Loucy (cell line): ENCODE measurements around the gene LRP1-AS.

ENCODE experiments used
- H2AFZ ChIP-seq: fragments of 200-600 bp; sonication (generic); 2 replicates; pipeline ENCODE4 v1.6.0; 2016; ENCODE audit warnings: antibody characterized with exemption, mild to moderate bottlenecking, low read length, moderate library complexity
- H3F3A ChIP-seq: fragments of 200-600 bp; 2 replicates; pipeline ENCODE4 v1.6.0; 2016; ENCODE audit warnings: antibody characterized with exemption, low read depth, mild to moderate bottlenecking
- H3K27me3 ChIP-seq: fragments of 200-600 bp; sonication (generic); 2 replicates; pipeline ENCODE4 v1.6.1; 2014; ENCODE audit warnings: low read length, mild to moderate bottlenecking; ENCODE audit not compliant: insufficient read depth, poor library complexity, severe bottlenecking
- H3K36me3 ChIP-seq: fragments of 200-600 bp; sonication (generic); 2 replicates; pipeline ENCODE4 v1.6.1; 2016; ENCODE audit warnings: low read length; ENCODE audit not compliant: insufficient read depth
- H3K4me1 ChIP-seq: fragments of 200-600 bp; sonication (generic); 2 replicates; pipeline ENCODE4 v1.5.1; 2014; ENCODE audit warnings: low read length, mild to moderate bottlenecking; ENCODE audit not compliant: insufficient read depth, poor library complexity, severe bottlenecking
- H3K4me2 ChIP-seq: fragments of 200-600 bp; sonication (generic); 2 replicates; pipeline ENCODE4 v1.6.0; 2014; ENCODE audit warnings: antibody characterized with exemption, low read length, low read depth, mild to moderate bottlenecking; ENCODE audit not compliant: poor library complexity, severe bottlenecking
- H3K4me3 ChIP-seq: fragments of 200-600 bp; sonication (generic); 2 replicates; pipeline ENCODE4 v1.5.1; 2014; ENCODE audit warnings: low read length, mild to moderate bottlenecking, mixed read lengths; ENCODE audit not compliant: poor library complexity, severe bottlenecking
- H3K79me2 ChIP-seq: fragments of 200-600 bp; sonication (generic); 2 replicates; pipeline ENCODE4 v1.6.1; 2014; ENCODE audit warnings: low read length; ENCODE audit not compliant: insufficient read depth
- H3K9ac ChIP-seq: fragments of 200-600 bp; sonication (generic); 2 replicates; pipeline ENCODE4 v1.6.0; 2014; ENCODE audit warnings: mild to moderate bottlenecking, low read depth, low read length, moderate library complexity; ENCODE audit not compliant: poor library complexity, severe bottlenecking
- H3K9me2 ChIP-seq: fragments of 200-600 bp; sonication (generic); replicated peaks from 2 replicates; pipeline ENCODE4 v1.6.1; 2016; ENCODE audit warnings: low read depth, low read length, mixed read lengths
- H3K9me3 ChIP-seq: fragments of 200-600 bp; sonication (generic); 2 replicates; pipeline ENCODE4 v1.6.1; 2014; ENCODE audit warnings: mild to moderate bottlenecking, antibody characterized with exemption, low read length, low read depth; ENCODE audit not compliant: insufficient read depth
- H4K20me1 ChIP-seq: fragments of 200-600 bp; sonication (generic); 2 replicates; pipeline ENCODE4 v1.6.0; 2014; ENCODE audit warnings: antibody characterized with exemption, low read length, mild to moderate bottlenecking; ENCODE audit not compliant: insufficient read depth, poor library complexity, severe bottlenecking
- EZH2phosphoT487 ChIP-seq: fragments of 200-600 bp; IDR thresholded peaks from 2 replicates; pipeline ENCODE4 v1.6.1; 2018; ENCODE audit warnings: antibody characterized with exemption, mild to moderate bottlenecking, moderate library complexity, borderline replicate concordance
- TF ChIP-seq, protein P1 (sequence below): fragments of 200-600 bp; sonication (generic); conservative IDR thresholded peaks from 2 replicates; pipeline ENCODE4 v1.5.1; 2014; ENCODE audit warnings: mild to moderate bottlenecking, antibody characterized with exemption, low read length

The LRP1-AS gene

DNA sequence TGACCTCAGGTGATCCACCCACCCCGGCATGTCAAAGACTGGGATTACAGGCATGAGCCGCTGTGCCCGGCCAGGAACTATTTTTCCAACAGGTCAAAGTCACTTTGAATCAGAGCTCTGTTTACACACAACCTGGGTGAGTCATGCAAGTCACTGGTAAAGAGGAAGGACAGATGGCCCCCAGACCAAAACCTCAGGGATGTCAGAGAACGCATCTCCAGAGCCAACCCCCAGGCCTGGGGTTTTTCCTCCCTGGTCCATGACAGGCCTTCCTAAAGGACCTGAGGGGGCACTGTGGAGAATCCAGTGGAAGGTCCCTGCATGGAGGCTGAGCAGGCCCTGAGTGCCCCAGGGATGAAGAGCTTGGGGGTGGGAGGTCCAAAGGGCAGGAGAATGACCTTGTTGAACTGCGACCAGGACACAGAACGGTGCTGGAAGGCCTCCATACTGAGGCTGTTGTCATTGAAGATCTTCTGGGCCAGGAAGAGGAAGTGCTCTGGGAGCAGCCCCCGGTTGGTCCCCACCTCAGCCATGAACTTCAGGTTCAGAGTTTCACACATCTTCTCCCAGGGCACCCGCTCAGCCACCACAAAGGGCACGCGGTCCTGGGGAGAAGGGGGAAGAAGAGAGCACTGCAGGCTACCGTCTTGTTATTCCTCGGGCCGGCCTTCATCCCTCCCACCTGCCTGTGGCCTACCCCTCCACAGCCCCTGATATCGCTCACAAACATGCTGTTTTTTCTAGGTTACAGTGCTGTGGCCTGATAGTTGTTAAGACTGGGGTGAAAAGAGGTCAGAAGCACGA, 45.3 kb downstream of the LRP1-AS start:
- TF ChIP-seq, protein P1, sequence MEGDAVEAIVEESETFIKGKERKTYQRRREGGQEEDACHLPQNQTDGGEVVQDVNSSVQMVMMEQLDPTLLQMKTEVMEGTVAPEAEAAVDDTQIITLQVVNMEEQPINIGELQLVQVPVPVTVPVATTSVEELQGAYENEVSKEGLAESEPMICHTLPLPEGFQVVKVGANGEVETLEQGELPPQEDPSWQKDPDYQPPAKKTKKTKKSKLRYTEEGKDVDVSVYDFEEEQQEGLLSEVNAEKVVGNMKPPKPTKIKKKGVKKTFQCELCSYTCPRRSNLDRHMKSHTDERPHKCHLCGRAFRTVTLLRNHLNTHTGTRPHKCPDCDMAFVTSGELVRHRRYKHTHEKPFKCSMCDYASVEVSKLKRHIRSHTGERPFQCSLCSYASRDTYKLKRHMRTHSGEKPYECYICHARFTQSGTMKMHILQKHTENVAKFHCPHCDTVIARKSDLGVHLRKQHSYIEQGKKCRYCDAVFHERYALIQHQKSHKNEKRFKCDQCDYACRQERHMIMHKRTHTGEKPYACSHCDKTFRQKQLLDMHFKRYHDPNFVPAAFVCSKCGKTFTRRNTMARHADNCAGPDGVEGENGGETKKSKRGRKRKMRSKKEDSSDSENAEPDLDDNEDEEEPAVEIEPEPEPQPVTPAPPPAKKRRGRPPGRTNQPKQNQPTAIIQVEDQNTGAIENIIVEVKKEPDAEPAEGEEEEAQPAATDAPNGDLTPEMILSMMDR, result no peak
- H4K20me1 ChIP-seq, result no peaks in the 10 kb centered on the region
- no peak overlapping the region for H3K4me3 ChIP-seq
- no peaks in the 10 kb centered on the region for H3K79me2 ChIP-seq
- peaks cover 8% of the 10 kb centered on the region for H3K4me1 ChIP-seq
- H3K27me3 ChIP-seq, result no peaks in the 10 kb centered on the region
- no peaks in the 10 kb centered on the region for H3K9me3 ChIP-seq
- no peaks in the 10 kb centered on the region for H3F3A ChIP-seq
- H2AFZ ChIP-seq, result no peak overlapping the region
- no peak overlapping the region for H3K4me2 ChIP-seq
- H3K9me2 ChIP-seq, result no peaks in the 10 kb centered on the region
- peaks cover 11% of the 10 kb centered on the region; the same call in 1 of the 2 replicates for H3K36me3 ChIP-seq
- H3K9ac ChIP-seq, result no peak overlapping the region

DNA sequence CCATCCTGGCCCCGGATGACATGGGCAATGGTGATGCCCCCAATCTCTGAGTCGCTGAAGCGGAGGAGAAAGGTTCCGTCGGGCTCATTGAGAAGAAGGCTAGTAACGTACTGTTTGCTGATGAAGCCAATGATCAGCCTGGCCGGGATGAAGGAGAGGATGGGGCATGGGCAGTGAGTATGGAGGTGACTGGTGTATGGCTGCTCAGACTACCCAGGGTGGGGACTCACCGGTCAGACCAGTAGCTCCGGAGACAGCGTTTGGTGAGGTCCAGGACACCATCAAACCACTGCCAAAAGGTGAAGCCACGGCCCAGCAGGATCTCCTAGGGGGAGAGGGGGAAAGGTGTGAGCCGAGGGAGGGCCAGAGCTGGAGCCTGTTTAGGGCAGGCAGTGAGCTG, 47.7 kb downstream of the LRP1-AS start:
- Histone ChIP-seq H3K27me3 (no peaks in the 10 kb centered on the region), H3K4me1 (peaks cover 8% of the 10 kb centered on the region), H3K4me2 (no peak overlapping the region), H3F3A (no peaks in the 10 kb centered on the region), H3K4me3 (no peak overlapping the region), H4K20me1 (no peaks in the 10 kb centered on the region), H3K9ac (no peak overlapping the region), H2AFZ (no peak overlapping the region), H3K9me3 (no peaks in the 10 kb centered on the region), H3K79me2 (no peaks in the 10 kb centered on the region), H3K9me2 (no peaks in the 10 kb centered on the region), H3K36me3 (peaks cover 15% of the 10 kb centered on the region; the same call in 1 of the 2 replicates)
- TF ChIP-seq, protein P1, result no peak
- TF ChIP-seq EZH2phosphoT487, result no peak

DNA sequence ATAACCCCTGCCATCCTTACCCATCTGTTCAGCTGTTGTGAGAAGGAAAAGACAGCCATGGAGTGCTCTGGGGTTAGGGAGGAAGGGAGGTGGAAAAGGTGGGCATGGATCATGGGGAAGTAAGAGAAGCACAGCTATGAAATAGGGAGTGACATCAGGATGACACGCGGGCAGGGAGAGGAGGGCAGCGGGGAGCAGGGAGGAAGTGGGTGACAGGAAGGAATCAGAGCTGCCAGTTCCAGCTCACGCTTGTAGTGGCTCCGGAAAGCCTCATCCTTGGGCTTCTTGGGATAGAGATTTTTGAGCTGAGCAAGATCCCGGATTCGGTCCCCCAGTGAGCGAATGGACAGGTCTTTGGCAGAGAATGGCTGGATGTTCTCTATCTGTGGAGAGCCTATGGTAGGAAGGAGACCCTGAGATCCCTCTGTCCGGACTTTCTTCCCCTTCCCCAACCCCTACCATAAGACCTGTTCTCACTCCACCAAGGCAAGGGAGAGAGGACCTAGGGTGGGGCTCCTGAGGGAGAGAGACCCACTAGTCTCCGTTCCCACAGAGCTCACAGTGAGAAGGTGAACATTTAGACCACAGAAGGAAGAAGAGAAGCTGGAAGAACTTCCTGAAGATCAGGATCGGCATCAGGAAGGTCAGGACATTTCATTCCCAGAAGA, 48.2 kb downstream of the LRP1-AS start:
- no peaks in the 10 kb centered on the region for H4K20me1 ChIP-seq
- no peaks in the 10 kb centered on the region for H3F3A ChIP-seq
- H3K36me3 ChIP-seq, result peaks cover 9% of the 10 kb centered on the region; the same call in 1 of the 2 replicates
- no peak overlapping the region for H2AFZ ChIP-seq
- H3K9me2 ChIP-seq, result no peaks in the 10 kb centered on the region
- no peaks in the 10 kb centered on the region for H3K27me3 ChIP-seq
- no peak overlapping the region for H3K4me3 ChIP-seq
- no peaks in the 10 kb centered on the region for H3K79me2 ChIP-seq
- H3K9ac ChIP-seq, result no peak overlapping the region
- H3K4me1 ChIP-seq, result peaks cover 8% of the 10 kb centered on the region
- H3K4me2 ChIP-seq, result no peak overlapping the region
- H3K9me3 ChIP-seq, result no peaks in the 10 kb centered on the region
- TF ChIP-seq, protein P1, result no peak
- TF ChIP-seq EZH2phosphoT487, result no peak
